ENCODE results near the gene RBPJ.
"Not testable (repeated sequence)": the region's sequence is repeated elsewhere in the genome, so short reads cannot be mapped to it uniquely, and the experiment has no call there.

Gene RBPJ

DNA sequence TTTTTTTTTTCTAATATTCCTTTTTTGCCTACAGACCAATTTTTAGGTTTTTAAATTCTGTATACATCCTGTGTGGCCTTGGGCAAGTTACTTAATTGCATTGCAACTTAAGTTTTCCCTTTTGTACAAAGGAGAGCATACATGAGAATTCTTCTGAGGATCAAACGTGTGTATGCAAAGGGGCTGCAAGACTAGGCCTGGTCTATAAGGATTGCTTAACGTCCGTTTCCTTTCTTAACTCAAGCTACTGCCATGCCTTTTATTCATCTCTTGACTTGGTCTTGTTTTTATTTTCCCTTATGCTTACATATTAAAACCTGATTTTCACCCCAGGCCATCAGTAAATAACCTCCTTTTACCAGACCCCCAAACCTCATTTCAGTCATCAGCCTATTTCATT is 13.6 kb downstream of the RBPJ start:
- DNase-seq (ENCODE audit: low read depth in 3 of 3, low spot score in 1 of 3): no peak

DNA sequence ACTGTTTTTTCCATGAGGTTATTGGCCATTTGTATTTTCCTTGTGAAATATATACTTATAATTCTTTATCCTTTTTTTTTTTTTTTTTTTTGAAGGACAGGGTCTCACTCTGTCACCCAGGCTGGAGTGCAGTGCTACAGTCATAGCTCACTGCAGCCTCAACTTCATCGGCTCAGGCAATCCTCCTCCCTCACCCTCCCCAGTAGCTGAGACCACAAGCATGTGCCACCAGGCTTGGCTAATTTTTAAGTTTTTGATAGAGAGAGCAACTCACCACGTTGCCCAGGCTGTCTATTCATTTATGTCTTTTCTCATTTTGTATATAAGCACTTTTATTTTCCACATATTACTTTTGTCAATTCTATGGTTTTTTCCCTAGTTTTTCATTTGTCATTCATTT is 16.8 kb downstream of the RBPJ start:
- DNase-seq (ENCODE audit: low read depth in 3 of 3, low spot score in 1 of 3): no peak

DNA sequence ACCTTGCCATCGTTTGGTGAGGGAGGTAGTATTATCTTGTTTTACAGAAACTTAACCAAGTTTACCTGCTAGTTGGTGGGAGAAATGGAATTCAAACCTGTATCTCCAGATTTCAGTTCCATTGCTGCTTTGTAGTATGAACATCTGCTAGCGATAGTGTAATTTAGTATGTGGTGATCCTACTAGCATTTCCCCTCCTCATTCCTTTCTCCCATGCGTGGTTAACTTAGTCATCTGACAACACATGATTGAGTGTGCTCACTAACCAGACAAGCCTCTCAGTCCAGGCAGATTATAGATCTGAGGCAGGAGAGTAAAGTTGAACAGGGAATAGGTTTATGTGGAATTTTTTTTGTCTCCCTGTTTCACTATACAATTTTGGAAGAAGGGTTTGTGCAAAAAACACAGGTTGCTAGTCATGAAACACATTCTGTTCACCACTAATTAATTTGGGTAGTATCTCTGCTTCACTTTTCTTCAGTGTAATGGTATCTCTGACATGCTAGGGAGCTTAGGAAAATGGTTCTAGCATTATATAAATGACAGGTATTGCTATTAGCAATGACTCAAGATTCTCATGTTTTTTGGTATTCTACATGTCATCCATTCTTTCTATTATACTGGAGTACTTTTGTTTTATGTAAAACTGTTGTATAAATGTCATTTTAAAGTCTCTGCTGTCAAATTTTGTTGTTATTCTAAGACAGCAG is 21.7 kb downstream of the RBPJ start:
- no peak for DNase-seq (ENCODE audit: low read depth in 3 of 3, low spot score in 1 of 3)

DNA sequence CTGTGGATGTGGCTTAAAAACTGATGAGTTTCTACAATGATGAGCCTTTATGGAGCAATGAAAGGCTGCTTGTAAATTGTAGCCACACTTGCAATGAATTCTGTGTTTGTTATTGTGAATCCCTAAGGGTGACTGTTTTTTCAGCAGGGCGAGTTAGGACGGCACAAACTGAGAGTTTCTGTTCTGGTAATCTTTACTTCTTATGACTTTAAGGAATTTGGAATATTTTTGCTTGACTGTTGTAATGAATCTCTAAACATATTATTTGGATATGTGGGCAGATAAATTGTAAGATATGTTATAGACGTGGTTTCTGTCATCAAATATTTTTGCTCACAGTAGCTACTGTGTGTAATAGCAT is 22.2 kb downstream of the RBPJ start:
- DNase-seq (ENCODE audit: low read depth in 3 of 3, low spot score in 1 of 3): no peak

DNA sequence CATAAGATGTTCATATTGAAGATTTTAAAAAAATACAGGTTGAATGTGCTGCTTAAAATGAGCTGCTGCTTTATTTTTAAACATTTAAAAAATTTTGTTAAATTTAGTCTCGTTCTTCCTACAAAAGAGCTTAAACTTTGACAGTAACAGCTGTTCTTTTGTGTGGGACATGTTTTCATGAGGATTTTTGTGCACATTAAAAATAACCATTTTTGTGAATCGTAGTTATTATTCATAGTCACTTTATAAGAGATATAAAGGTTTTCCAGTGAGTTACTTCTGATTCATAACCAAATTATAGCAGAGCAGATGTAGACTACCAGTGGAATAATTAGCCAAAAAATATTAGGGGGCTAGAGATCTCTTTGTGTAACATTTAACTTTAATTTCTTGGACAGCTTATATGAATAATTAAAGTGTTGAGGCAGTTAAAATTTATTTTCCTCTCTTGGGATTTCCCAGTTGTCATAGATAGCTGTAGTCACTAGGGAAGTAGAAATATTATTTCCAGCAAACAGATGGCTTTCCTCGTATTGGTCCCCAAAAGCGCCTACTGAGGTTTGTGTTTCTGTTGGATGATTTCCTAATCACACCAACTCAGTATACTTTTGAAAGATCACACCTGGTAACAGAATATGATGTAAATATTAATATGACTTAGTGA is 24.2 kb downstream of the RBPJ start:
- DNase-seq (ENCODE audit: low read depth in 3 of 3, low spot score in 1 of 3): no peak

DNA sequence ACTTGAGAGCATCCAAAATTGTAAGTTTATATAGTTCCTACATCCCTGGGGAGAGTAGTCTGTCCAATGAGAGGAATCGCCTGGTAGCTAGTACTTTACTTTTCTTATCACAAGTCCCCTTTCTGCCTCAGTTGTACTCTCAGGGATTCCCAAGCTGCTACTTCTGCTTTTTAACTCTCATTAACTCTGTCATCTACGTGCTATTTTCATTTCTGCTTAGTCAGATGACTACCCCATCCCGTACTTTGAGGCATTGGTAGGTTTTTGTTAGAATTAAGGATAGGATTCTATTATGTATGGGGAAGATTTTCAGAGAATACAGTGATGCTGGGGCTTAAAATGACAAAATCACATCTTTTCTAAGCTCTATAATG is 24.7 kb downstream of the RBPJ start:
- DNase-seq (ENCODE audit: low read depth in 3 of 3, low spot score in 1 of 3): no peak

DNA sequence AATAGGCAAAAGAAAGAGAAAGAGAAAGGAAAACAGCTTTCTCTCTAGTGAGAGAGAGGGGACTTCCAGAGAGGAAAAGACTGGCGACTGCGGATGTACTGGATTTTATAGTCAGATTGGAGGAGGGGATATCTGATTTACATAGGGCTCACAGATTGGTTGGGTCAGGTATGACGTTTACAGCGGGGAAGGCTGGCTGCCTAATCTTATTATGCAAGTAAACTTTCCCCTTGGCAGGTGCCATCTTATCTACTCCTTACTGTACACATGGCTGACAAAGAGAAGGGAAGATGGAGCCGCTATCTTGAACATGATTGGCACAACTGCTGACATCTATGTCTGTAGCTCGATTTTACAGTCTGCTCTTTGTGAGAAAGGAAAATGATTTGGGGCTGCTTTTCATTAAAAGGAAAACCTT is 25.4 kb downstream of the RBPJ start:
- no peak for DNase-seq (ENCODE audit: low read depth in 3 of 3, low spot score in 1 of 3)

DNA sequence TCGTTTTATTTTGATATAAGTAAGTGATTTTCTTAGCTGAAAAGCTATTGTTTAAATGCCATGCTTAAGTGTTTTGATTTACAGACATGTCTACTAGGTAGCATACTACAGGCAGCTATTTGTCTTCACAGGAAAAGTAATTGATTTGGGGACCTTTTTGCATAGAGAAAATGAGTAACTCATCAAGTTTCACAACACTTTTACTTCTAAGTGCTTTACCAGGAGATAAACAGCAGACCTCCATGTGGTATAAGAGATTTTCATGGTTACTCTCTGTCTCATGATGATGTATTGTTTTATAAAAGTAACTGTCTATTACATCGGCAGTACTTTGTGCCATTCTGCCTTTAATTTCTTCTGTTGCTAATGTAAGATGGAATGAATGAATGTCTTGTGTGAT is 28.7 kb downstream of the RBPJ start:
- DNase-seq (ENCODE audit: low read depth in 3 of 3, low spot score in 1 of 3): no peak

DNA sequence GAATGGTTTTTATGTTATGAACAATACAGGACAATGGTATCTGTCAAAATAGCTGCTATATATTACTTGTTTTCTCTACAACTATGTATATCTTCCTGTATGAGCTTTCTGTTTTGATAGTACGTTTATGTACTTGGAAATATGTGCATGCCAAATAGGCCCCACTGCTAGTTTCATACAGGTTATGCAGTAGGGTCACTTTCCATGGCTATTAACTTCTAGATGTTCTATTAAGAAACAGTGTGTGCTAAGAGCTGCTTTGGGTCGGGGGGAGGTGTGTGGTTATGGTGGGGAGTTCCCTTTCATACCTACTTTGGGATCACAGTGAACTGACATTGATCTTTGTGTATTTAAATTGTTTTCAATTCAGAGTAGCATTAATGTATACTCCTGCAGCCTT is 30.9 kb downstream of the RBPJ start:
- no peak for DNase-seq (ENCODE audit: low read depth in 3 of 3, low spot score in 1 of 3)

DNA sequence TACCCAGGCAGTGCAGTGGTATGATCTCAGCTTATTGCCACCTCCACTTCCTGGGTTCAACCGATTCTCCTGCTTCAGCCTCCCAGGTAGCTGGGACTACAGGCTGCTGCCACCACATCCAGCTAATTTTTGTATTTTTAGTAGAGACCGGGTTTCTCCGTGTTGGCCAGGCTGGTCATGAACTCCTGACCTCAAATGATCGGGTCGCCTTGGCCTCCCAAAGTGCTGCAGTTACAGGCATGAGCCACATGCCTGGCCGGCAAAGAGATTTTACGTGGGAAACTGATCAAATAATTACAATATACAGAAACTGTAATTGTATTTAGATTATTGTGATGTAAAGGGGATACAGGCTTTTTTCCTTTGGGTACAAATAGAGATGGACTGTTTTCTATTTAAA is 33.7 kb downstream of the RBPJ start:
- no peak for DNase-seq (ENCODE audit: low read depth in 3 of 3, low spot score in 1 of 3)

DNA sequence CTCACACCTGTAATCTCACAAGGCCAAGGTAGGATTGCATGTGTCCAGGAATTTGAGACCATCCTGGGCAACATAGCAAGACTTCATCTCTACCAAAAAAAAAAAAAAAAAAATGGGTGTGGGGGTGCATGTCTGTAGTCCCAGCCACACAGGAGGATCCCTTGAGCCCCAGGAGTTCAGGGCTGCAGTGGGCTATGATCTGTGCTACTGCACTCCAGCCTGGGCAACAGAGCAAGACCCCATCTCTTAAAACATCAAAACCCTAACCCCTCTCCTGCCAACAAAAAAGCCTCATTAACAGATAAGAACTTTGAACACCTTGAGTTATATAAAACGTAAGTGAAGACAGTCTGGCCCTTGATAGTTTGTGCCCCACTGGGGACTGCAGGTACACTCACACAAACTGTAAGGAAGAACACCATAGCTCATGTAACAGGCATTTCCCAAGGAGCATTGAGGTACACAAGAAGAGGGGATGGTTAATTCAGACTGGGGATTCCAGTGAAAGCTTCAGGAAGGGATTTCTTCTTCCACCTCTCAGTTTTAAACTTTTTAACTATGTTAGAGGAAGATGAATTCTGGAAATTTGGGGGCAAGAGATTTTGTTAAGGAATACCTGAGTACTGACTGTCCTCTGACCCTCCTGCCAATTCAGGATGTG is 34.7 kb downstream of the RBPJ start:
- DNase-seq (ENCODE audit: low read depth in 3 of 3, low spot score in 1 of 3): no peak

DNA sequence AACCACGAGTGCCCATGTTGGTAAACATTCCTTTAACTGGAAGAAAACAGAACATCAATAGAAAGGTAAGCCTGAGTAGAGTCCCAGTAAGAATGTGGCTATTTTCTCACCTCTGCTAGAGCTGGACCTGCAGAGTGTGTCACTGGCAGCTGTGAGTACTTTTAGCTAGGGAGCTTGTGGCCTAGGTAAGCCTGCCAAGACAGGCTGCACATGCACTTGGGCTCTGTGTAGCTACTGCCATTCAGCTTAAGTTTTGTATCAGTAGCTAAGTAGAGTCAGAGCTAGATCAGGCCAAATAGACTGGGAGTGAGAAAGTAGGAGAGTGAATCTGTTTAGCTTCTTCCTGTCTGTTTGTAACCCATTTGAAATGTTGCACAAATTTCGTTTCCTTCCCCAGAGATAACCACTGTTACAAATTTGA is 35.3 kb downstream of the RBPJ start:
- DNase-seq (ENCODE audit: low read depth in 3 of 3, low spot score in 1 of 3): no peak

DNA sequence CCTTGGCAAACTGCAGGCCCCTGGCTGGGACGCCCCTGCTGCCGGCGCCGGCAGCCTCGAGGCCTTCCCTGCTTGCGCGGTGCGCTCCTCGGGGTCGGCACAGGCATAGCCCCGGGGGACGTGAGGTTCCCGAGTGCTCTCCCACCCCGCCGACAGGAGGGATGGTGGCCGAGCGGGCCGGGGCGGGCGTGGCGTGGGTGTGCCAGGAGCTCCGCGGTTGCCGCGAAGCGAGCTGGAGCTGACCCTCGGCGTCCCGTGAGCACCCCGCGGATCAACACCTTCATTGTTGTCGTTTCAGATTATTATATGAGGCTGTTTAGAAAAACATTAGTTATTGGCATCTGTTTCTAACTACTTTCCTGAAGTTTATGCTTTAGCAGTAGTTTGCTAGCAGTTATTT is 38.7 kb downstream of the RBPJ start:
- DNase-seq (ENCODE audit: low read depth in 3 of 3, low spot score in 1 of 3): not testable (repeated sequence)

DNA sequence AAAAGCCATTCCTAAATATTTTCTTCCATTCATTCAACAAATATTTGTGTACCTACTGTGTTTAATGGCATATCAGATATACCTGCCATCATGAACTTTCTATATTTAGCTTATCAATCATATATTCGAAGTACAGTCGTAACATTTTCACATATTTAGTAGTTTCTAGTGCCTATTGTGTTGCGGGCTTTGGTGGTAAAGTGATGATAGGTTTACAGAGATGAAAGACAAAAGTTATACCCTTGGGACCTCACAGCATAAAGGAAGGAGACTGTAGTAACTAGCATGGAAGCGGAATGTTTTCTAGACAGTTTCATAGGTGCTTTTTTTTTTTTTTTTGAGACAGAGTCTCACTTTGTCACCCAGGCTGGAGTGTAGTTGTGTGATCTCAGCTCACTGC is 39.5 kb downstream of the RBPJ start:
- no peak for DNase-seq (ENCODE audit: low read depth in 3 of 3, low spot score in 1 of 3)

DNA sequence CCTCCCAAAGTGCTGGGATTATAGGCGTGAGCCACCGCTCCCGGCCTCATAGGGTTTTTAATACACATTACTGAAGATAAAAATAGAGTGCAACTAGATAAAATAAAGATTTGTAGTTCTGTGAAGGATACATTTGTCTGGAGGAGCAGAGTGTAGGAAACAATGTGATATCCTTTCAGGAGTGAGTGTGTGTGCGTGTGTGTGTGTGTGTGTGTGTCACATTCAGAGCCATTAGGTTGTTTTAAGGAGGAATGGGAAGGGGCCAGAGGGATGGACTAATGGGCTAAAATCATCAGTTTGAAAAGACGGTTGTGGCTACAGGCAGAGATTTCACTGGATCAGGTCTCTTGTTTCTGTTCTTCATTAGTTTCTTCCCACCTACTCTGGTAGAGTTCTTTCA is 40.0 kb downstream of the RBPJ start:
- no peak for DNase-seq (ENCODE audit: low read depth in 3 of 3, low spot score in 1 of 3)

DNA sequence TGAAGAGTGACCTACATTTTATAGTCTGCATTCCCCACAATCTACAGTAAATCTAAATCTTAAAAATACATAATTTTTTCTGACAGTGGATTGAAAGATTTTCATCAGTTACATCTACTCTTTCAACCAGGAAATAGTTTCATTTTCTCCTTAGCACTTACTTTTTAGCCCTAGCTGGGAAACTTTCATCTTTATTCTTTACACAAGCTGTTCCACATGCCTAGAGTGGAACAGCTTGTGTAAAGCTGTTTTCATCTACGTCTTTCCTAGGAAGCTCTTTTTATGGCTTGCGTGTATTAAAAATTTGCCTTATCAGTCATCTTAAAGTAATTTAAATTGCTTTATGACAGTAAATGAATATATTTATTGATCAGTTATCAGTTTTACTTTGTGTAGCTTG is 40.5 kb downstream of the RBPJ start:
- DNase-seq (ENCODE audit: low read depth in 3 of 3, low spot score in 1 of 3): no peak

DNA sequence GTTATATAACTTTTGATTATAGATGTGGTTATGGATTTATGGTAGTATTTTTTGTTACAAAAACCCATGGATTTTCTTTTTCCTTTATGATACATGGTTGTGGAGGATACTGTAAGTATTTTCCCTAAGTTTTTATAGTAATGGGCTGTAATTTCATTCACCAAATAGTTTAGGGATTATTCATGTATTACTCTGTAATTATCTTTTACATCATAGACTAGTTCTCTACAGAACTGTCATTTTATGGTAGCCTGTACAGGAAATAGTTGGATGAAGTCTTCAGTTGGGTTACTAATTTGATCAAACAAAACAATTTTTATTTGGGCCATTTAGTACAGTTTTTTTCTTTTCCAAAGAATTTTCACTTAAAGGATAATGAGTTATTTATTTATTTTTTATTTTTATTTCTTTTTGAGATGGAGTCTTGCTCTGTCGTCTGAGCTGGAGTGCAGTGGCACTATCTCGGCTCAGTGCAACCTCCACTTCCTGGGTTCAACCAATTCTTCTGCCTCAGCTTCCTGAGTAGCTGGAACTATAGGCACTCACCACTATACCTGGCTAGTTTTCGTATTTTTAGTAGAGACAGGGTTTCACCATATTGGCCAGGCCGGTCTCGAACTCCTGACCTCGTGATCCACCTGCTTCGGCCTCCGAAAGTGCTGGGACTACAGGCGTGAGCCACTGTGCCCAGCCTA is 42.1 kb downstream of the RBPJ start:
- DNase-seq (ENCODE audit: low read depth in 3 of 3, low spot score in 1 of 3): no peak

DNA sequence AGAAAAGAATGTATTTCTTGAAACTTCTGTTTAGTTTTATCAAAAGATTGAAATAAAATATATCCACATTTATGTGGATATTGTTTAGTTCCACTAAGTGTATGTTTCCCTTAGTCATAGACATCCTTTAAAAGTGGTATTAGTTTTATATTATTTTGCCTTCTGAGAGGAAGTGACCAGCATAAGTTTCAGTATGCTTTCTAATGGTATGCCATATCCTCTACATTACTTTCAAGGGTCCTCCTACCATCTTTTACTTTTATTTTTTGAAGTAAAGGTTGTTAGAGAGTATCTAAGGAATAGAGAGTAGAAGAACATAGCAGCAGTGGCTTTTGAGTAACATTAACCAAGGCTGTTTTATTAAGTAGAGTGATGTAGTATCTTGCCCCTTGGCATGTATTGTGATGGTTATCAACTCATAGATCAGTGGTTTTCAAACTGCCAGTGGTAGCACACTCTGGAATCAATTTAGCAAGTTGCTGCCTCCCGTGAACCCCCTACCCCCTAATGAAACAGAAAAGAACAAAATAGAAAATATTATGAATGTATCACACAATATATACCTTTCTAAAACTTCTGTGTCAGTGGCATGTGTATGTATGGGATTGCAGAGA is 44.8 kb downstream of the RBPJ start:
- no peak for DNase-seq (ENCODE audit: low read depth in 3 of 3, low spot score in 1 of 3)

DNA sequence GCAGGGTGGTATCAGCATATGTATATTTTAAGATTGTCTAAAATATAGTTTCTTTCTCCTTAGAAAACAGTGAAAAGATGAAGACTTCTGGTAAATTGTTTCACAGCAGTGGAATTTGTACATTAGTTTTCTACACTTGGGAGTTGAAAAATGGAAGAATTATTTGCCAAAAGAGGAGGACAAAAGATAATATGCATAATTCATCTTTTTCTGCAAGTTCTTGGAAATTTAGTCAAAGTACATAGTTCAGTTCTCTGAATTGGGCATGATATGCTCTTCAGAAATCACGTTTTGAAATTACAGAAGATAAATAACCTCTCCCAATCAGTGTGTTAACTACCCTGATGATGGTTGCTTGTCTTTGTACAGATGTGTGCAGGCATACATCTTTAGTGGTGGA is 47.0 kb downstream of the RBPJ start:
- DNase-seq (ENCODE audit: low read depth in 3 of 3, low spot score in 1 of 3): no peak

DNA sequence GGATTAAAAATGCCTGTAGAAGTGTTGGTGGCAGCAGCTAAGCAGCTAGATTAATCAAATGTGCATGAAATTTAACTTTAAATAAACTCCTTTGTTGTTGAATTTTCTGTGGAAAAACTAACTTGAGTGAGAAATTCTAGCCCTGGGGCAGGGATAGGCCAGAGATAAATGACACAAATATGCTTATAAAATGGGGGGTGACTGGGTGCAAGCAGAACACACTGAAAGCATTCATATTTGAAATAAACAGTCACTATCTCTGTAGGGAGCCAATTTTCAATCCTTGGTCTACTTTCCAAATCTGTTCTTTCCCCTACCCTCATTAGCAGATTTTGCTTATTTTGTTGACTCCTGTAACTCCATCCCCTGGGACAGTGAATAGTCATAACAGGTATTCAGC is 47.9 kb downstream of the RBPJ start:
- no peak for DNase-seq (ENCODE audit: low read depth in 3 of 3, low spot score in 1 of 3)

DNA sequence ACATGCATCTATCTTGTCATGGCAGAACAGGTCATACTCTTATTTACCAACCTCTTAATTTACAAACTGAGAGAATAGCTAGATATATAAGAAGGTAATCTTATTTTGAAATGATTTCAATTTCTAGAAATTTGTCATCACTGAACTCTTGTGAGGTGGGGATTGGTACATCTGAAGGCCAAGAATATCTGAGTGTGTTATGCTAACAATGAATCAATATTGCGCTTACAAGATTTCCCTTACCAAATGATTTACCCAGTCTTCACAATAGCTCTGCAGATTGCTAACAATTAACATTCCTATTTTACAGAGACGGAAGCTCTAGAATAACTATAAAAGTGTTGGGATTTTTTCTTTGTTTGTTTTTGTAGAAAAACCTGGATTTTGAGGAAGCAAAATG is 48.3 kb downstream of the RBPJ start:
- DNase-seq (ENCODE audit: low read depth in 3 of 3, low spot score in 1 of 3): no peak

DNA sequence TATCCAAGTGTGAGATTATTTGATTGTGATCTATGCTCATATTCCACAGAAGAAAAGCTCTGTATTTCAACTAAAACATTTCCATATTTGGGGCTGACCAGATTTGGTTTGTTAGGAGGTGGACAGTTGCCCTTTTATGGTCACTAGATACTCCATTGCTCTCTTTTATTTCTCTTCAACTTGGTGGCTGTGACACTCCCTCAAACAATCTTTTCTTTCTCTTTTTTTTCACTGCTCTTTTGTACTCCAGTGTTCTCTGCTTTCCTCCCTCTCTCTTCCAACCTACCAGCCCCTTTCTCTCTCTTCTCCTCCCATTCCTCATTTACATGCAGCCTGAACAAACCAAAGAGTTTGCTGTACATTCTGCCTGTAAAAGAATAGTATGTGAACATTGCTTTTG is 48.8 kb downstream of the RBPJ start:
- DNase-seq (ENCODE audit: low read depth in 3 of 3, low spot score in 1 of 3): no peak

Measured in stimulated activated CD4-positive, alpha-beta T cell treated with anti-CD3 and anti-CD28 coated beads, TNF-alpha, amount 100 ng/mL, for 1 hour (primary cell).